Neural cell (in vitro differentiated cells): ENCODE data around the gene LYPLA2.
"Not testable (repeated sequence)": the region's sequence is repeated elsewhere in the genome, so short reads cannot be mapped to it uniquely, and the experiment has no call there.

Source experiments
- EP300 ChIP-seq: fragments of 450-650 bp; conservative IDR thresholded peaks from 2 replicates; pipeline ENCODE4 v1.6.1; 2014; ENCODE audit warnings: antibody characterized with exemption, mild to moderate bottlenecking, moderate library complexity; ENCODE audit not compliant: poor library complexity, severe bottlenecking
- EZH2 ChIP-seq: fragments of 200-600, 300-800 bp; shearing (Covaris generic), sonication (generic); IDR thresholded peaks from 2 replicates; pipeline ENCODE4 v1.6.1; 2014; ENCODE audit warnings: antibody characterized with exemption, low read length, borderline replicate concordance, mild to moderate bottlenecking; ENCODE audit not compliant: insufficient read depth, poor library complexity, severe bottlenecking
- MXI1 ChIP-seq: fragments of 450-650 bp; conservative IDR thresholded peaks from 2 replicates; pipeline ENCODE4 v1.6.1; 2014; ENCODE audit warnings: antibody characterized with exemption, mild to moderate bottlenecking; ENCODE audit not compliant: poor library complexity, severe bottlenecking
- POLR2AphosphoS5 ChIP-seq: IDR thresholded peaks from 2 replicates; pipeline ENCODE4 v1.6.1; 2012
- RAD21 ChIP-seq: fragments of 450-650 bp; conservative IDR thresholded peaks from 2 replicates; pipeline ENCODE4 v1.6.1; 2014; ENCODE audit warnings: antibody characterized with exemption, mild to moderate bottlenecking, moderate library complexity
- SMC3 ChIP-seq: fragments of 450-650 bp; conservative IDR thresholded peaks from 2 replicates; pipeline ENCODE4 v1.6.1; 2014; ENCODE audit warnings: antibody characterized with exemption, mild to moderate bottlenecking, moderate library complexity; ENCODE audit not compliant: poor library complexity
- TAF1 ChIP-seq: IDR thresholded peaks from 2 replicates; pipeline ENCODE4 v1.6.1; 2012; ENCODE audit warnings: low read depth
- TF ChIP-seq, protein P1 (sequence below): fragments of 450-650 bp; IDR thresholded peaks from 2 replicates; pipeline ENCODE4 v1.5.1; 2014; ENCODE audit warnings: antibody characterized with exemption, mild to moderate bottlenecking, moderate library complexity; ENCODE audit not compliant: poor library complexity, severe bottlenecking
- TF ChIP-seq, protein P2 (sequence below): IDR thresholded peaks from 2 replicates; pipeline ENCODE4 v1.6.1; 2012; ENCODE audit warnings: borderline replicate concordance

DNA sequence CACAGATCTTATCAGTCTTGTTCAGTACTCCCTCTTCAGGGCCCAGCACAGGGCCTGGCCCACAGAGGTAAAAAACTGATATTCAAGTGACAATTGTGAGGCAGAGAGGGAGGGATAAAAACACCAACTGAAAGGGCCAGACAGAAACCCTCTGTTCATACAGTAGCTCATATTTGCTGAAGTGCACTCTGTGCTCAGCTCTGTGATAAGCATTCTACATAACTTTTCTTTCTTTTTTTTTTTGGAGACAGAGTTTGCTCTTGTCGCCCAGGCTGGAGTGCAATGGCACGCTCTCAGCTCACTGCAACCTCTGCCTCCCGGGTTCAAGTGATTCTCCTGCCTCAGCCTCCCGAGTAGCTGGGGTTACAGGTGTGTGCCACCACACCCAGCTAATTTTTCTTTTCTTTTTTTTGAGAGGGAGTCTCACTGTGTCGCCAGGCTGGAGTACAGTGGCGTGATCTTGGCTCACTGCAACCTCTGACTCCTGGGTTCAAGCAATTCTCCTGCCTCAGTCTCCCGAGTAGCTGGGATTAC, 11.9 kb downstream of the LYPLA2 start:
- TF ChIP-seq, protein P1, sequence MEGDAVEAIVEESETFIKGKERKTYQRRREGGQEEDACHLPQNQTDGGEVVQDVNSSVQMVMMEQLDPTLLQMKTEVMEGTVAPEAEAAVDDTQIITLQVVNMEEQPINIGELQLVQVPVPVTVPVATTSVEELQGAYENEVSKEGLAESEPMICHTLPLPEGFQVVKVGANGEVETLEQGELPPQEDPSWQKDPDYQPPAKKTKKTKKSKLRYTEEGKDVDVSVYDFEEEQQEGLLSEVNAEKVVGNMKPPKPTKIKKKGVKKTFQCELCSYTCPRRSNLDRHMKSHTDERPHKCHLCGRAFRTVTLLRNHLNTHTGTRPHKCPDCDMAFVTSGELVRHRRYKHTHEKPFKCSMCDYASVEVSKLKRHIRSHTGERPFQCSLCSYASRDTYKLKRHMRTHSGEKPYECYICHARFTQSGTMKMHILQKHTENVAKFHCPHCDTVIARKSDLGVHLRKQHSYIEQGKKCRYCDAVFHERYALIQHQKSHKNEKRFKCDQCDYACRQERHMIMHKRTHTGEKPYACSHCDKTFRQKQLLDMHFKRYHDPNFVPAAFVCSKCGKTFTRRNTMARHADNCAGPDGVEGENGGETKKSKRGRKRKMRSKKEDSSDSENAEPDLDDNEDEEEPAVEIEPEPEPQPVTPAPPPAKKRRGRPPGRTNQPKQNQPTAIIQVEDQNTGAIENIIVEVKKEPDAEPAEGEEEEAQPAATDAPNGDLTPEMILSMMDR, result not testable (repeated sequence)
- TF ChIP-seq RAD21, POLR2AphosphoS5, EP300, MXI1, SMC3, TAF1, EZH2: not testable (repeated sequence)
- TF ChIP-seq, protein P2, sequence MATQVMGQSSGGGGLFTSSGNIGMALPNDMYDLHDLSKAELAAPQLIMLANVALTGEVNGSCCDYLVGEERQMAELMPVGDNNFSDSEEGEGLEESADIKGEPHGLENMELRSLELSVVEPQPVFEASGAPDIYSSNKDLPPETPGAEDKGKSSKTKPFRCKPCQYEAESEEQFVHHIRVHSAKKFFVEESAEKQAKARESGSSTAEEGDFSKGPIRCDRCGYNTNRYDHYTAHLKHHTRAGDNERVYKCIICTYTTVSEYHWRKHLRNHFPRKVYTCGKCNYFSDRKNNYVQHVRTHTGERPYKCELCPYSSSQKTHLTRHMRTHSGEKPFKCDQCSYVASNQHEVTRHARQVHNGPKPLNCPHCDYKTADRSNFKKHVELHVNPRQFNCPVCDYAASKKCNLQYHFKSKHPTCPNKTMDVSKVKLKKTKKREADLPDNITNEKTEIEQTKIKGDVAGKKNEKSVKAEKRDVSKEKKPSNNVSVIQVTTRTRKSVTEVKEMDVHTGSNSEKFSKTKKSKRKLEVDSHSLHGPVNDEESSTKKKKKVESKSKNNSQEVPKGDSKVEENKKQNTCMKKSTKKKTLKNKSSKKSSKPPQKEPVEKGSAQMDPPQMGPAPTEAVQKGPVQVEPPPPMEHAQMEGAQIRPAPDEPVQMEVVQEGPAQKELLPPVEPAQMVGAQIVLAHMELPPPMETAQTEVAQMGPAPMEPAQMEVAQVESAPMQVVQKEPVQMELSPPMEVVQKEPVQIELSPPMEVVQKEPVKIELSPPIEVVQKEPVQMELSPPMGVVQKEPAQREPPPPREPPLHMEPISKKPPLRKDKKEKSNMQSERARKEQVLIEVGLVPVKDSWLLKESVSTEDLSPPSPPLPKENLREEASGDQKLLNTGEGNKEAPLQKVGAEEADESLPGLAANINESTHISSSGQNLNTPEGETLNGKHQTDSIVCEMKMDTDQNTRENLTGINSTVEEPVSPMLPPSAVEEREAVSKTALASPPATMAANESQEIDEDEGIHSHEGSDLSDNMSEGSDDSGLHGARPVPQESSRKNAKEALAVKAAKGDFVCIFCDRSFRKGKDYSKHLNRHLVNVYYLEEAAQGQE, result not testable (repeated sequence)
